NB4 (cell line): ENCODE measurements around the gene NPDC1.
"Not testable (repeated sequence)": the region's sequence is repeated elsewhere in the genome, so short reads cannot be mapped to it uniquely, and the experiment has no call there.

ENCODE experiments used
- DNase-seq: peaks from one replicate; pipeline ENCODE4 v3.0.0; 2010; ENCODE audit warnings: low read depth
- H3K4me3 ChIP-seq: one replicate; pipeline ENCODE4 v1.5.1; 2011; ENCODE audit warnings: mild to moderate bottlenecking, low read depth, low read length, moderate library complexity
- MYC ChIP-seq: IDR thresholded peaks from 2 replicates; pipeline ENCODE4 v1.6.1; 2011; ENCODE audit warnings: low read depth, low read length
- POLR2A ChIP-seq: IDR thresholded peaks from 2 replicates; pipeline ENCODE4 v1.6.1; 2011; ENCODE audit warnings: mild to moderate bottlenecking; ENCODE audit not compliant: insufficient read length; ENCODE audit errors: extremely low read depth
- TF ChIP-seq, protein P1 (sequence below): IDR thresholded peaks from 2 replicates; pipeline ENCODE4 v1.6.1; 2011; ENCODE audit warnings: low read depth, low read length
- TF ChIP-seq, protein P2 (sequence below): IDR thresholded peaks from one replicate; pipeline ENCODE4 v1.5.1; 2012; ENCODE audit warnings: low read depth, low read length

Gene NPDC1

DNA sequence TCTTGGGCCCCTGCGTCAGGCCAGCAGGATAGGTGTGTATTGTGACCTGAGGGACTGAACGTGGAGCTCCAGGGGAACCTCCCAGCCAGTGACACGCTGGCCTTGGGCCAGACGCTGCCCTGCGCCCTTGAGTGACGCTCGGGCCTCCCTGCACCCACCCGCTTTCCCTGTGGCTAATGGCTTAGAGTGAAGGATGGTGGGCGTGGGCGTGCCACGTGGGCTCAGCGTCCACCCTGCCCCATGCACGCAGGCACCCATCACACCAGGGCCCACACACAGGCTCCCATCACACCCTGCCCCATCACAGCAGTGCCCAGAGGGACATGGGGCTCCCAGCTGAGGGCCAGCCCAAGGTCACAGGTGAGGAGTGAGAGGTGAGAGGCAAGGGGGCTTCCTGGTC lies 8.9 kb downstream of the NPDC1 start:
- TF ChIP-seq, protein P1, sequence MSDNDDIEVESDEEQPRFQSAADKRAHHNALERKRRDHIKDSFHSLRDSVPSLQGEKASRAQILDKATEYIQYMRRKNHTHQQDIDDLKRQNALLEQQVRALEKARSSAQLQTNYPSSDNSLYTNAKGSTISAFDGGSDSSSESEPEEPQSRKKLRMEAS, result no peak
- TF ChIP-seq, protein P2, sequence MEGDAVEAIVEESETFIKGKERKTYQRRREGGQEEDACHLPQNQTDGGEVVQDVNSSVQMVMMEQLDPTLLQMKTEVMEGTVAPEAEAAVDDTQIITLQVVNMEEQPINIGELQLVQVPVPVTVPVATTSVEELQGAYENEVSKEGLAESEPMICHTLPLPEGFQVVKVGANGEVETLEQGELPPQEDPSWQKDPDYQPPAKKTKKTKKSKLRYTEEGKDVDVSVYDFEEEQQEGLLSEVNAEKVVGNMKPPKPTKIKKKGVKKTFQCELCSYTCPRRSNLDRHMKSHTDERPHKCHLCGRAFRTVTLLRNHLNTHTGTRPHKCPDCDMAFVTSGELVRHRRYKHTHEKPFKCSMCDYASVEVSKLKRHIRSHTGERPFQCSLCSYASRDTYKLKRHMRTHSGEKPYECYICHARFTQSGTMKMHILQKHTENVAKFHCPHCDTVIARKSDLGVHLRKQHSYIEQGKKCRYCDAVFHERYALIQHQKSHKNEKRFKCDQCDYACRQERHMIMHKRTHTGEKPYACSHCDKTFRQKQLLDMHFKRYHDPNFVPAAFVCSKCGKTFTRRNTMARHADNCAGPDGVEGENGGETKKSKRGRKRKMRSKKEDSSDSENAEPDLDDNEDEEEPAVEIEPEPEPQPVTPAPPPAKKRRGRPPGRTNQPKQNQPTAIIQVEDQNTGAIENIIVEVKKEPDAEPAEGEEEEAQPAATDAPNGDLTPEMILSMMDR, result no peak
- TF ChIP-seq MYC, result no peak
- TF ChIP-seq POLR2A, result no peak
- no peak for DNase-seq
- H3K4me3 ChIP-seq, result no peak overlapping the region

DNA sequence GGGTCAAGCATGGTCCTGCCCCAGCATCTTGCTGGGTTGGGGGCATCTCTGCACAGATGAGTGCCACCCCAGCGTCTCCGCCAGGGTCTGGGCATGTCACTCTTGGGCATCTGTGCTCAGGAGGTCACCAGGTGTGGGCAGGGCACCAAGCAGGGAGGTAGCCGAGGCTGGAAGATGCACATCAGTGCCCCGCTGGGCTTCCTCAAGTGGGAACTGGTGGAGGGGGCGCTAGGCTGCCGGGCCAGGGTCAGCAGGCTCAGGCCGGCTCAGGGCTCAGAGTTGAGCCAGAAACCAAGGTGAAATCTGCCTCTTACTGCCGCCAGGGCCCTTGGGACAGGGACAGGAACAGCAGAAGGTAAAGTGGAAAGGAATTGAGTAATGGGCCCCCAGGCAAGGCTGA lies 10.0 kb downstream of the NPDC1 start:
- DNase-seq, result no peak
- H3K4me3 ChIP-seq, result no peak overlapping the region
- TF ChIP-seq, protein P2, result no peak
- TF ChIP-seq MYC (no peak), POLR2A (no peak)
- TF ChIP-seq, protein P1, result no peak

DNA sequence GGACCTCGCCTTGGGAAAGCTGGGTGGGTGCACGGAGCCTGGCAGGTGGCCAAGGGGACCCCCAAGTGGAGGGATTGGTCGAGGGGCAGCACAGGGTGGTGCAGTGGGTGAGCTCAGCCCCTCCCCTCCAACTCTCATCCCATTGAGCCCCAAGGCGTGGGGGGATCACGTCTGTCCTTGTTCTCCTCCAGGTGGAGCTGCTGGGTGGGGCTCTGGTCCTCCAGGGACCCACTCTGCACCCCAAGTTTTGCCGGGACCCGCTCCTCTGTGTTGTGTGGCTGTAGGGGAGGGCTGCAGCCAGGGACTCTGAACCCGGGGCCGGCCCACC lies 10.5 kb downstream of the NPDC1 start:
- TF ChIP-seq MYC (no peak; the same call in 1 of the 2 replicates), POLR2A (no peak)
- TF ChIP-seq, protein P2, result no peak
- TF ChIP-seq, protein P1, result no peak
- no peak for DNase-seq
- H3K4me3 ChIP-seq, result no peak overlapping the region

DNA sequence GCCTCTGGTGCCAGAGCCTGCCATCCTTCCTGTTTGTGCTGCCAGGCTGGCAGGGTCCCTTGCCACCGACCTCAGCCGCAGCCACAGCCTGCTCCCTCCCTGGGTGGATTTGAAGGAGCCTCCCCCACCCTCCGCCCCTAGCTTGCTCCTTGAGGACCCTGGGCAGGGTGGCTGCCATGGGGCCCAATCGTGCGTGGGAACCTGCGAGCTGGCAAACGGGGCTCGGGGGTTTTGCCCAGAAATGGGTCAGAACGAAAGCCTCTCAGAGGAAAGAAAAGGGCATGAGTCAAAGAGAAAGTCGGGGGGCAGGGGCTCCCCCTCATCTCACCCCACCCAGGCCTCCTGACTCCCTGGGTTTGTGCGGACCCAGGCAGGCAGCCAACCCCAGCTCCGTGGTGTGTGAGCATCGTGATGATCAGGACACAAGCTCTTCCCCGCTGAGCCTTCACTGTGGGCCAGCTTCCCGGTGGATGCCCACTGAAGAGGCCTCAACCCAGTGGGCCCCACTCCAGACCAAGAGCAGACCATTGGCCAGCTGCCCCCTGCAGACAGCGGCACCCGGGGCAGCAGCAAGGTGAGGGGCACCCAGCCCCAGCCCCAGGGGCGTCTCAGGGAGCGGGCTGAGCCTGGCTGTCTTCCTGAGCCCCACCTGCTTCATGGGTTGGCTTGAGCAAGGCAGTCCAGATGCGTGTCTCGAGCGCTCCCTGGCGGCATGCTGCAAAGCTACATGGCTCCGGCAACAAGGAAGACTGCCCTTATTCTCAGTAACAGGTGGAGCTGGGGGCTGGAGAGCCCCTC lies 11.1 kb downstream of the NPDC1 start:
- TF ChIP-seq, protein P2, result peak; percentile 91
- TF ChIP-seq, protein P1, result peak; percentile 78
- TF ChIP-seq POLR2A (no peak), MYC (peak; percentile 55)
- peak; percentile 94 for DNase-seq
- H3K4me3 ChIP-seq, result peak overlapping the region; percentile 34

DNA sequence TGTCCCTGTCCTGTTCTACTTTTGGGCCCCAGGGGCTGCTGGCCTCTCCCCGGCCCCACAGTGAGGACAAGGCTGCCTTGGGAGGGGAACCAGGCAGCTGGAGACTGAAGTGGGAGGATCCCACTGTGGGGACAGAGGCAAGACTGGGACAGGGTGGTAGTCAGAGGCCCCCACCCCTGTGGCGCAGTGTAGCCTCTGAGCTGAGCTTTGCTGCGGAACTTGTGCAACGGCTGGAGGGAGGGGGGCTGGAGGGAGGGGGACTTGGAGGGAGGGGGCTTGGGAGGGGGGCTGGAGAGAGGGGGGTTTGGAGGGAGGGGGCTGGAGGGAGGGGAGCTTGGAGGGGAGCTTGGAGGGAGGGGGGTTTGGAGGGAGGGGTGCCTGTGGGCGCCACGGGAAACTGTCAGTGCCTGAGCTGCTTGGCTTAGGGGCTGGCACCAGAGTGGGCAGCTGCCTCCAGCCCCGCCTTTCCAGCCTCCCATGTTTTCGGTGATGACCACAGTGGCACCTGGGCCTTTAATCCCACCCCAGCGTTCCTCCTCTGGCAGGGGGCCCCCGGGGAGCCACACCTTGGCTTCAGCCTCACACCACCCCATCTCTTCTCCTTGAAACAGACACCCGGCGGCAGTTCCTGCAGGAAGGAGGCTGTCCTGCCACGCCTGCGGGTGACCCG lies 11.8 kb downstream of the NPDC1 start:
- DNase-seq, result peak; percentile 90
- H3K4me3 ChIP-seq, result peak overlapping the region; percentile 32
- TF ChIP-seq, protein P1, result no peak
- peak; percentile 64 for TF ChIP-seq POLR2A
- TF ChIP-seq MYC, result peak; percentile 25; the same call in 1 of the 2 replicates

DNA sequence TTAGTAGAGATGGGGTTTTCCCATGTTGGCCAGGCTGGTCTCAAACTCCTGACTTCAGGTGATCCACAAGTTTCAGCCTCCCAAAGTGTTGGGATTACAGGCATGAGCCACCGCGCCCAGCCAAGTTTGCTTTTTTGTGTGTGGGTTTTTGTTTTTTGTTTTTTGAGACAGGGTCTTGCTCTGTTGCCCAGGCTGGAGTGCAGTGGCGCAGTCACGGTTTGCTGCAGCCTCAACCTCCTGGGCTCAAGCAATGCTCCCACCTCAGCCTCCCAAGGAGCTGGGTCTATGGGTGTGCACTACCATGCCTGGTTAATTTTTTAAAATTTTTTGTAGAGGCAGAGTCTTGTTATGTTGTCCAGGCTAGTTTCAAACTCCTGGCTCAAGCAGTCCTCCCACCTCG lies 12.5 kb downstream of the NPDC1 start:
- peak overlapping the region; percentile 32 for H3K4me3 ChIP-seq
- DNase-seq, result not testable (repeated sequence)
